MM.1S (cell line): Measurements from ENCODE around the gene XPR1.
A peak's percentile ranks its signal among the peaks of the same experiment; 100 is the strongest.

Source experiments
- DNase-seq: peaks from one replicate; pipeline ENCODE4 v3.0.0-alpha.2; 2015
- H2AFZ ChIP-seq: fragments of 300-600 bp; sonication (generic); 2 replicates; pipeline ENCODE4 v1.6.0; 2016; ENCODE audit warnings: antibody characterized with exemption, low read length
- H3F3A ChIP-seq: fragments of 300-600 bp; sonication (generic); 2 replicates; pipeline ENCODE4 v1.6.1; 2016; ENCODE audit warnings: mild to moderate bottlenecking, antibody characterized with exemption, low read length, moderate library complexity, mixed read lengths; ENCODE audit not compliant: insufficient read depth
- H3K27ac ChIP-seq: fragments of 300-600 bp; sonication (generic); 2 replicates; pipeline ENCODE4 v1.5.1; 2016; ENCODE audit warnings: mild to moderate bottlenecking, low read length
- H3K27me3 ChIP-seq: fragments of 300-600 bp; sonication (generic); replicated peaks from 2 replicates; pipeline ENCODE4 v1.6.0; 2016; ENCODE audit warnings: low read length; ENCODE audit not compliant: insufficient read depth
- H3K36me3 ChIP-seq: fragments of 300-600 bp; sonication (generic); replicated peaks from 2 replicates; pipeline ENCODE4 v1.6.1; 2016; ENCODE audit warnings: mild to moderate bottlenecking, low read length, mixed read lengths; ENCODE audit not compliant: insufficient read depth
- H3K4me1 ChIP-seq: fragments of 300-600 bp; sonication (generic); 2 replicates; pipeline ENCODE4 v1.6.1; 2016; ENCODE audit warnings: low read length, mixed read lengths
- H3K4me2 ChIP-seq: fragments of 300-600 bp; sonication (generic); 2 replicates; pipeline ENCODE4 v1.6.0; 2016; ENCODE audit warnings: low read depth, low read length
- H3K4me3 ChIP-seq: fragments of 300-600 bp; sonication (generic); 2 replicates; pipeline ENCODE4 v1.5.1; 2016; ENCODE audit warnings: low read length, mixed read lengths
- H3K79me2 ChIP-seq: fragments of 300-600 bp; sonication (generic); 2 replicates; pipeline ENCODE4 v1.6.1; 2016; ENCODE audit warnings: mixed run types, low read length, mixed read lengths
- H3K9ac ChIP-seq: fragments of 300-600 bp; sonication (generic); 2 replicates; pipeline ENCODE4 v1.6.1; 2016; ENCODE audit warnings: low read length, mixed read lengths
- H3K9me2 ChIP-seq: fragments of 300-600 bp; sonication (generic); replicated peaks from 2 replicates; pipeline ENCODE4 v1.6.1; 2016; ENCODE audit warnings: mild to moderate bottlenecking, low read length, mixed read lengths; ENCODE audit not compliant: insufficient read depth
- H3K9me3 ChIP-seq: fragments of 300-600 bp; sonication (generic); replicated peaks from 2 replicates; pipeline ENCODE4 v1.6.1; 2016; ENCODE audit warnings: mild to moderate bottlenecking, low read length, mixed read lengths; ENCODE audit not compliant: insufficient read depth
- H4K20me1 ChIP-seq: fragments of 300-600 bp; sonication (generic); 2 replicates; pipeline ENCODE4 v1.6.1; 2016; ENCODE audit warnings: mild to moderate bottlenecking, low read length, moderate library complexity, mixed read lengths; ENCODE audit not compliant: insufficient read depth
- CTCF ChIP-seq: fragments of 300-600 bp; sonication (generic); IDR thresholded peaks from 2 replicates; pipeline ENCODE4 v1.5.1; 2016; ENCODE audit warnings: antibody characterized with exemption, low read length, mixed read lengths
- EZH2 ChIP-seq: fragments of 300-600 bp; sonication (generic); optimal IDR thresholded peaks from 2 replicates; pipeline ENCODE3; 2017; ENCODE audit warnings: low read depth, mild to moderate bottlenecking, antibody characterized with exemption, low read length, mixed read lengths
- EZH2phosphoT487 ChIP-seq: fragments of 300-600 bp; sonication (generic); IDR thresholded peaks from 2 replicates; pipeline ENCODE4 v1.6.1; 2018; ENCODE audit warnings: antibody characterized with exemption, low read length

Gene XPR1

GRCh38 chr1:180849031-180849775, 217.4 kb downstream of the XPR1 start:
- H3K9me3 ChIP-seq = no peaks in the 10 kb centered on the region

GRCh38 chr1:180851995-180852887, 220.4 kb downstream of the XPR1 start:
- DNase-seq = peak; percentile 50

More at GRCh38 chr1:180849031-180849775, 217.4 kb downstream of the XPR1 start:
- Histone ChIP-seq H3K4me1 (peaks cover 61% of the 10 kb centered on the region), H3K79me2 (no peaks in the 10 kb centered on the region), H3K4me3 (peak overlapping the region; percentile 38), H4K20me1 (no peaks in the 10 kb centered on the region), H3F3A (peaks cover 22% of the 10 kb centered on the region), H3K36me3 (no peaks in the 10 kb centered on the region), H2AFZ (0 out of 2 replicates have a peak overlapping the region, but pooled peaks have one; percentile 6), H3K9ac (peak overlapping the region; percentile 19), H3K4me2 (peak overlapping the region; percentile 81), H3K9me2 (no peaks in the 10 kb centered on the region), H3K27ac (peak overlapping the region; percentile 85), H3K27me3 (no peaks in the 10 kb centered on the region)
- TF ChIP-seq CTCF (no peak), EZH2phosphoT487 (no peak), EZH2 (no peak)
- DNase-seq = peak; percentile 93

GRCh38 chr1:180854001-180854400, 222.2 kb downstream of the XPR1 start:
- H3K9ac ChIP-seq = no peak overlapping the region
- DNase-seq = no peak
- no peak overlapping the region for H2AFZ ChIP-seq
- H3K4me2 ChIP-seq = peak overlapping the region; percentile 10; the same call in 1 of the 2 replicates
- no peaks in the 10 kb centered on the region for H4K20me1 ChIP-seq
- peaks cover 52% of the 10 kb centered on the region for H3K4me1 ChIP-seq
- H3K9me3 ChIP-seq = no peaks in the 10 kb centered on the region
- no peak overlapping the region for H3K27ac ChIP-seq
- no peaks in the 10 kb centered on the region for H3K9me2 ChIP-seq
- H3K36me3 ChIP-seq = no peaks in the 10 kb centered on the region
- no peaks in the 10 kb centered on the region for H3K79me2 ChIP-seq
- TF ChIP-seq EZH2 (no peak), CTCF (no peak)
- no peak overlapping the region for H3K4me3 ChIP-seq
- H3F3A ChIP-seq = peaks cover 16% of the 10 kb centered on the region
- H3K27me3 ChIP-seq = no peaks in the 10 kb centered on the region

More at GRCh38 chr1:180851995-180852887, 220.4 kb downstream of the XPR1 start:
- Histone ChIP-seq H3K36me3 (no peaks in the 10 kb centered on the region), H3K79me2 (no peaks in the 10 kb centered on the region), H3K9me2 (no peaks in the 10 kb centered on the region), H3K27ac (no peak overlapping the region), H3K27me3 (no peaks in the 10 kb centered on the region), H3K9me3 (no peaks in the 10 kb centered on the region), H3F3A (peaks cover 22% of the 10 kb centered on the region), H2AFZ (no peak overlapping the region), H3K4me3 (0 out of 2 replicates have a peak overlapping the region, but pooled peaks have one; percentile 2), H3K4me1 (peaks cover 68% of the 10 kb centered on the region), H3K9ac (no peak overlapping the region), H3K4me2 (peak overlapping the region; percentile 48), H4K20me1 (no peaks in the 10 kb centered on the region)
- TF ChIP-seq EZH2 = no peak
- no peak for TF ChIP-seq CTCF
- no peak for TF ChIP-seq EZH2phosphoT487
